ENCODE results near the gene TES.
"Not testable (repeated sequence)": the region's sequence is repeated elsewhere in the genome, so short reads cannot be mapped to it uniquely, and the experiment has no call there.

The TES gene

DNA sequence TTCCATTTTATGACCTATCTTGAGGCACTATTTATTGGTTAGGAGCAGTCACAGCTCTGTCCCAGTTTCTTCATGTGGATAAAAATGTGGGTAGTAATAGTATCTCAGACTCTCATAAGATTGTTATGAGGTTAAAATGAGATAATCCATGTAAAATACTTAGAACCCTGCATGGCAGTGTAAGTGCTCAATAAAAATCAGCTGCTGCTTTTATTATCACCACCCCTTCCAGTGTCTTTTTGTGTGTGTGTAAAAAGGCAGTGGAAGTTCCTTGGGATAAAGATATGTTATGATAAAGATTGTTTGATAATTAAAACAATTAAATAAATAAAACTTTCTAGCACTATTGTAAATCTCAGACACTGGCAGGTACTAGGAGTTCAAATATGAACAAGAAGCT is 15.5 kb downstream of the TES start:
- no peak for DNase-seq

GRCh38 chr7:116226664-116227063 is 16.3 kb downstream of the TES start:
- no peak for DNase-seq

DNA sequence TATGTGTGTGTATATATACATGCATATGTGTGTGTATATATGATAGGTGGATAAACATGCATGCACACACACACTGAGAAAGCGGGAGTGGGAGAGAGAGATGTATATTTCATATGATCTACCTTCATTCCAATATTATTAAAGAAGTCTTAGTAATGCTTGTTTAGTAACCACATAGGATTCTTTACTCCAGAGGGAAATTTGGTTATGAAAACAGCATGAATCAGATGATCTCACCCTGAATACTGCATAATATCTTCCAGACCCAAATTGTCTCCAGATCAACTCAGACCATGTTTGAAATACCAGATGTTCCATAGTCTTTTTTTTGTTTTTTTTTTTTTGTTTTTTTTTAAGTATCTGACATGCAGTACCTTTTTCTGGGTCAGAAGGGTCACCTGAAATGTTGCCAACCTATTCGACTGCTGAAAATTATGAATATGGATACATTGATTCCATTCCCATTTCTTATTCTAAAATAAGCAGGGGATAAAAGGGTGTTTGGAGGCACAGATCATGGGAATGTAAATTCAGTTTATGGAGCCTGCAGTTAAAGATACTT is 17.4 kb downstream of the TES start:
- no peak for DNase-seq

DNA sequence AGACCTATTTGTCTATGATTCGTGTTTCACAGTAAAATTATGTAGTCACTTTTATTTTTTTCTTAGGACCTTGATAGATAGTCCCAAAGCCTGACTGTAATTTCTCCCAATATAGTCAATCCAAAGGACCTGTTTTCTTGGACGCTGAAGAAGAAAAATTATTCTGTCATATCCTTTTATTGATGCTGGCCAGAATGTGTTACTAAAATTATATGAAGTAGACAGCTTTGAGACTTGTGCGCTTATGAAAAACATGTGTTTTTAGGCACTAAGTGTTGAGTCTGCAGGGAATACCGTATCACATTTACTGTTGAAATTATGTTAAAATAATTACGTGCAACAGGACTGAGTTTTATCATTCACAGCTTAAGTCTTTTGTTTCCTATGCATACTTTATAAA is 17.9 kb downstream of the TES start:
- no peak for DNase-seq

DNA sequence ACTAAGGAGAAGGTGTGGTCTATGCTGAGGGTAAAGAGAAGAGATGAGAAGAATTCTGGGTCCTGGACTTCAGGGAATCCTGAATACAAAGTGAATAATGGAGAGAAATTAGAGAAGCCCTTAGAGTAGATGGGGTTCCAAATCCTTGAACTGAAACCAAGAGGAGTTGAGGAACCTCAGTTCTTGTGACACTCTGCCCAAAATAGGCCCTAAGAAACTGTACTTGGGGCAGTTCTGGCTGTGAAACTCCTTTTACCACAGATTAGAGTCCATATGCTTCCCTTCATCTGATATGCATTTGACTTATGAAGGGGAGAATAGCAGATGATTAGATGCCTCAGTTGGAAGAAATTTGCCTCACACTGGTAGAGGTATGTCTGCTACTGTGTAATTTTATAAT is 19.0 kb downstream of the TES start:
- no peak for DNase-seq

DNA sequence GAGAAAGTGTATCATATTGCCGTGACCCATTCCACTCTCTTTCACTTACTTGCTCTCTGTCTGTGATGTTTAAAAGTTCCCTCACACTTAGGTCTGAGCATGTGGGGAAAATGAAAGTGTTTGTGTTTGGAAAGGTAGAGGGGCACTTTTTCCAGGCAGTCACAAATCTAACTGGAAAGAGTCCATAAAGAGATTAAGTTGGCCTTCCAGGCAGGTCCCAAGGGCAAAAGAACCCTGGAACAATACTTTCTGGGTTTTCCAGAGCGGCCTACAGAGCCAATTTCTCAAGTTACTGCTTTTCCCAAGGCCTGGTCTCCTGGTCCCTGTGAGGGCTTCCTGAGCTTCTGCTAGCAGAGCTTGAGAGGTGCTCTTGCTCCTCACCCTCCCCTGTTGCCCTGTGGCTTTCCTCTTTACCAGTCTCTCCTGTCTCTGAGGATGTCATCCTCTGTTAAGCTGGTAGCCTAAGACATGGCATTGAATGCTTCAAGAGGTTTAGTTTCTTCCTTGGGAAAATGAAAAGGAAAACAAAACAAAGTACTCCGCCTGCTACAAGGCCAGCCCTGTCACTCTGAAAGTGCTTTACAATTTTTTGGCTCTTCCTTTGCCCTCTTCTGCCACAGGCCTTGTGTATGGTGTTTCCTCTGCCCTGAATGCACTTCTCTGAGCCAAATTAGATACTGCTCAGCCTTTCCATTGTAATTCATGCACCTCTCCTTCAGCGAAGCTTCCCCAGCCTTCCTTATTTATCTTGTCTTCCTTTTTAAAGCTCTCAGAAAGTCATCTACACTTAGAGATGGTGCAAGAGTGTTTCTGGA is 20.1 kb downstream of the TES start:
- DNase-seq: no peak

DNA sequence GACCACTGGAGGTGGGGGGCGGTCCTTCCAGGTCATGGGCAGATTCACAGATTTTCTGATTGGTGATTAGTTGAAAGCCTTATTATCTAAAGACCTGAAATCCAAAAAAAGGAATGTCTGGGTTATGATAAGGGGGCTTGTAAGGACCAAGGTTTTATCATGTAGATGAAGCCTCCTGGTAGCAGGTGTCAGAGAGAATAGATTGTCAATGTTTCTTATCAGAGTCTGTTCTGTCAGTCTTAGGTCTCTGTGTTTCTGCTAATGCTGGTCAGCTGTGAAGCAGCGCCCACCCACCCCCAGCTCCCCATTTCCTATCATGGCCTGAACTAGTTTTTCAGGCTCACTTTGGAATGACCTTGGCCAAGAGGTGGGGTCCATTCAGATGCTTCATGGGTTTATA is 21.2 kb downstream of the TES start:
- no peak for DNase-seq

DNA sequence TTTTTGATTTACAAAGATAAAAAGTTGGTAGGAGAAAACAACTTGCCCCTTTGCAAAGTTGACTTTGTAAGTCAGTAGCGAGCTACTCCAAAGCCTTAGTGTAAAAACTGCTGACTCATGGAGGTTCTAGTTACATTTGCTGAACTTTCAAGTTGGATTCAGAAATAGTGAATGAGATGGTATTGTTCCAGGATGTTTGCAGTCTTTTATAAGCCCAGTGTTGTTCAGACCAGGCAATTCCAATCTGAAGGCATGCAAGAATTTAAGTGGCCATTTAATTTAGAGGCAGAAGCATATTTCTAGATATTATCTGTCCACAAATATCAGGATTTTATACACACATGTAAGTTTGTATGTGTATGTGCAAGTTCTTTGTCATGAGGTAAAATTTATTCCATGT is 21.6 kb downstream of the TES start:
- no peak for DNase-seq

DNA sequence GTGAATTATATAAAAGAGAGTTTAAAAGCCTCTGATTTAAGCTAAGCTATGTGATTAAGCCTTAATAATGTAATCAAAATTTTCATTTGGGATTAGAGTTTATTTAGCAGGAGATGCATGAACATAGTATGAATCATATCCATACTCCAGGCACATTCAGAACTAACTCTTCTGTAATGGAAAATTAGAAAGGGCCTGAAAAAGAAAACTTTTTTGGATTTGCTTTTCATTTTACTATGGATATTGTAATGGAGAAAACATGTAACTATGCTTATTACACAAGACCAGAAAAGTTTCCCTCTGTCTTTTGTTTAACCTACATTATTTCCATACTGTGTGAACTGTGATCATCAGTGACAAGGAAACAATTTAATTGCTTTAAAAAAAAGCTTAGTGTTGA is 22.0 kb downstream of the TES start:
- DNase-seq: no peak

DNA sequence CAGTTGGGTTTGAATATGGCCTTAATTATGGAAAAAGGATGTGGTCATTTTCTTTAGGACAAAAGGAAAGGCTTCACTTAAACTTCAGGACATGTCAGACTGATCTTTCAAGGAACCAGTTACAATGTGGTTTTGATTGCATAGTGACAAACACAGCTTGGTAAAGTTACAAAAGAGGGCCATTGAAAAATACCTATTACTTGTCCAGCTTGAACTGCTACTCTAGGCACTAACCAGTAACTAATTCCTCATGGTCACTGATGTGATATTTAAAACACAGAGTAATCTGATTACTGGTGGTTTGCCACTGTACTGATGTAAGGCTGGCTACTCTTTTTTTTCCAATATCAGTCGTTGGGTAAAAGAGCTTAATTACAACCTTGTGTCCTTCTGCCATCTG is 22.6 kb downstream of the TES start:
- DNase-seq: no peak

- DNase-seq: no peak
These were observed 24.3 kb downstream of the TES start for GRCh38 chr7:116234517-116235200.

DNA sequence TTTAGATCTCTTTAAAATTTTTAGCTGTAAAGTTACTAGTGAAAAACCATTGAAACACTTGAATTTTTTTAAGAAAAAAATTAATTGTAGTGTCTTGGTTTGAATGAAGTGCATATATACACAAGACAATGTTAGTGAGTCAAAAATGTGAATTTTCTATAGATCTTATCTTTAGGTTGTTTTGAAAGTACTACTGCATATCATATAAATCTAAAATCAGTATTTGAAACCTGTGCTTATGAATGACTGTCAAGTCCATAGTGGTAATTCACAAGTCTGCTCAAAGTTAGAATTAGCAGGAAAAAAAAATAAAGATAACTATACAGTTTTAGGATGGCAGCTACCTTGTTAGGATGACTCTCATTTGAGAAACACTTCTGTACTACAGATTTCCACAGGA is 25.0 kb downstream of the TES start:
- DNase-seq: no peak

DNA sequence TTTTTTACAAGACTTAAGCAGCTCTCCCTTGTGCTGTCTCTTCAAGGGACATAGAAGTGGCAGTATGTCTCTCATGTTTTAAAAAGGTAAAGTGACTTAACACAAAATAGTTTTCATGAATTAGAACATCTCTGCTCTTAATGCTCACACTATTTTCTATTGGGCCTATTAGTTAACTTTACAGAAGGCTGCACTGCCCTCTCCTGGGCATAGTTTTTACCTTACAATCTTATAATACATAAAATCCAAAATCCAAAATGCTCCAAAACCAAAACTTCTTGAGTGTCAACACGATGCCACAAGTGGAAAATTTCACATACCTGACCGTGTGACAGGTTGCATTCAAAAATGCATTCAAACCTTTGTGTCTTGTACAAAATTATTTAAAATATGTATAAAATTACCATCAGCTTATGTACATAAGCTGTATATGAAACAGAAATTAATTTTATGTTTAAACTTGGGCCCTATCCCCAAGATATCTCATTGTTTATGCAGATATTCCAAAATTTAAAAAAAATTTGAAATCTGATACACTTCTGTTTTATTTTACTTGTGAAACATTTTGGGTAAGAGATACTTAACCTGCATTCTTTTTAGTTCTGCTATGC is 25.8 kb downstream of the TES start:
- DNase-seq: peak; percentile 77

DNA sequence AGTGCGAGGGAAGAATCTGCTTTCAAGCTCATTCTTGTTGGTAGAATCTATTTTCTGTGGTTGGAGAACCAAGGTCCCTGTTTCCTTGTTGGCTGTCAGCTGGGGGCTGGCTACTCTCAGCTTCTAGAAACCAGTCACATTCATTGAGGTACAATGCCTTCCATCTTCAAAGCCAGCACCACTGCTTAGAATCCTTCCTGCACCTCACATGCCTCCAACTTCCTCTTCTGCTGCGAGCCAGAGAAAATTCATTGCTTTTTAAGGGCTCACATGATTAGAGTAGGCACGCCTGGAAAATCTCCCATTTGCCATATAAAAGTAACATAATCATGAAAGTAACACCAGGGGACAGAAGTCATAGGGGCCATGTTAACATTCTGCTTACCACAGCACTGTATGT is 28.7 kb downstream of the TES start:
- DNase-seq: no peak

- no peak for DNase-seq
These were observed 29.1 kb downstream of the TES start for GRCh38 chr7:116239434-116239833.

- no peak for DNase-seq
These were observed 29.8 kb downstream of the TES start for GRCh38 chr7:116240024-116240668.

GRCh38 chr7:116241291-116241690 is 31.0 kb downstream of the TES start:
- DNase-seq: no peak

DNA sequence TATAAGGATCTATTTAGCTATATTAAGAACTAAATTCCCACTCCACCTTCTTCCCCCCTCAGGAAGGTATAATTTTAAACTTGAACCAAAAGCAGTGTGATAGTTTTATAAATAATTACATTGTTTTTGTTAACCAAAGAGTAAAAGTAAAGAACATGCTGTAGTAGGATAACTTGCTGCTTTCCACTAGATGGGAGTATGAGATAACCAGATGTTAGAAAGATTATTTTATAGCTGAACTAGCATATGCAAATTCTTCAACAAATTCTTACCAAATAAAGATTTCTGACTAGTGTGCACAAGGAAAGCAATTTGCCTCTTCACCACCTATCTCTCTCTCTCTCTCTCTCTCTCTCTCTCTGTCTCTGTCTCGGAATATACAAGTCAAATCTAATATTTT is 31.8 kb downstream of the TES start:
- DNase-seq: no peak

GRCh38 chr7:116242759-116243158 is 32.4 kb downstream of the TES start:
- no peak for DNase-seq

DNA sequence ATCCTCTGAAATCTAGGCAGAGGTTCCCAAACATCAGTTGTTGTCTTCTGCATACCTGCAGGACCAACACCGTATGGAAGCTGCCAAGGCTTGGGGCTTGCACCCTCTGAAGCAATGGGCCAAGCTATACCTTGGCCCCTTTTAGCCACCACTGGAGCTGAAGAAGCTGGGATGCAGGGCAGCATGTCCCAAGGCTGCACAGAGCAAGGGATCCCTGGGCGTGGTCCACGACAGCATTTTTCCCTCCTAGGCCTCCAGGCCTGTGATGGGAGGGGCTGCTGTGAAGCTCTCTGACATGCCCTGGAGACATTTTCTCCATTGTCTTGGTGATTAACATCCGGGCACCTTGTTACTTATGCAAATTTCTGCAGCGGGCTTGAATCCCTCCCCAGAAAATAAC is 34.5 kb downstream of the TES start:
- not testable (repeated sequence) for DNase-seq

DNA sequence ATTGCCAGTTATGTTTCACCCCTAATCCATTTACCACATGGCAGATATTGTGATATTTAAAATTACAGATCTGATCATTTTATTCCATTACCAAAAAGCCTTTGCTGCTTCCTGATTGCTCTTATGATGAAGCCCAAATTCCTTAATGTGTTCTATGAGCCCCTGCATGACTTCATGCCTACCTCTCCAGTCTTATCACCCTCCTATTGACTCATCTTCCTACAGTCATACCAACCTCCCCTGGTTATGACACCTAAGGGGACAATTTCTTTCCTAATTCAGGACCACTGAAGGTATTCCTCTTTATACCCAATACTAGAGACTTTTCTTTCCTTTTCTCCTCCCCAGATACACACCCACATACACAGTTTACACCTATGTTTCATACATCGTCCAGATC is 36.0 kb downstream of the TES start:
- DNase-seq: no peak

DNA sequence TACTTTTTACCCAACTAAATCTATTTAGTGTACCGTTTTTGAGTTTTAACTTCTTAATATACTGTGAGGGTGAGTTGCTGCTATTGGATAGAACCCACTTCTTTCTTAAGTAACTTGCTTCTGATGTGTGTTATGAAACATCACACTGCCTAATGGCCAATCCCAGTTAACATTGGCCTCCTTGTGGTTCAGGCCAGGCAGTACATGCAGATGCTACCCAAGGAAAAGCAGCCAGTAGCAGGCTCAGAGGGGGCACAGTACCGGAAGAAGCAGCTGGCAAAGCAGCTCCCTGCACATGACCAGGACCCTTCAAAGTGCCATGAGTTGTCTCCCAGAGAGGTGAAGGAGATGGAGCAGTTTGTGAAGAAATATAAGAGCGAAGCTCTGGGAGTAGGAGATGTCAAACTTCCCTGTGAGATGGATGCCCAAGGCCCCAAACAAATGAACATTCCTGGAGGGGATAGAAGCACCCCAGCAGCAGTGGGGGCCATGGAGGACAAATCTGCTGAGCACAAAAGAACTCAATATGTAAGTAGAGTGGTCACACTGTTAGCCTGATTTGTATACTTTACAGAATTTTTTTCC is 39.7 kb downstream of the TES start:
- DNase-seq: no peak

- no peak for DNase-seq
These were observed 41.3 kb downstream of the TES start for GRCh38 chr7:116251675-116252074.

Data from CD4-positive, alpha-beta T cell treated with Interleukin-17A for 1 hour (primary cell).